Skin of body (tissue), 2 donors: ENCODE data around the gene PTN. TPM values are rescaled to one million over a fixed set of nuclear protein-coding genes. Genes with fewer than 3 reads are reported as not detected.

Experiments used
- DNase-seq: peaks from one replicate; lab custom pipeline; 2025; lab: John Stamatoyannopoulos, UW
- total RNA-seq: library from RNA; depleted of rRNA; stranded (reverse); fragments of >200 nt; gene quantifications from one replicate; pipeline ENCODE4 v1.2.3, GENCODE V29; 2014

The PTN gene
- total RNA-seq, result 20.8 TPM

GRCh38 chr7:137343281-137343841, at the start of gene PTN:
Gene PTN (minus strand): TSS chr7:137343733. CDS start chr7:137254973, 88,760 bp downstream.
- DNase-seq, result peak; percentile 11

- DNase-seq, result no peak
Measured at GRCh38 chr7:137390076-137390475, 46.5 kb upstream of the PTN start.

GRCh38 chr7:137388916-137389315, 45.4 kb upstream of the PTN start:
- DNase-seq, result no peak

GRCh38 chr7:137386966-137387365, 43.4 kb upstream of the PTN start:
- DNase-seq, result no peak

GRCh38 chr7:137381045-137381444, 37.5 kb upstream of the PTN start:
- DNase-seq, result no peak

GRCh38 chr7:137373507-137373906, 30.0 kb upstream of the PTN start:
- DNase-seq, result no peak

GRCh38 chr7:137371616-137372015, 28.1 kb upstream of the PTN start:
- no peak for DNase-seq

GRCh38 chr7:137366995-137367394, 23.5 kb upstream of the PTN start:
- DNase-seq, result no peak

GRCh38 chr7:137363683-137364082, 20.1 kb upstream of the PTN start:
- no peak for DNase-seq

GRCh38 chr7:137360087-137360679, 16.6 kb upstream of the PTN start:
- DNase-seq, result no peak

GRCh38 chr7:137354961-137355360, 11.4 kb upstream of the PTN start:
- DNase-seq, result no peak

GRCh38 chr7:137354396-137354795, 10.9 kb upstream of the PTN start:
- DNase-seq, result no peak

- DNase-seq, result no peak
Measured at GRCh38 chr7:137351941-137352340, 8.4 kb upstream of the PTN start.

- no peak for DNase-seq
Measured at GRCh38 chr7:137345799-137346449, 2.4 kb upstream of the PTN start.

GRCh38 chr7:137342828-137343261, 688 bp downstream of the PTN start:
- no peak for DNase-seq

- DNase-seq, result no peak
Measured at GRCh38 chr7:137342265-137342664, 1.3 kb downstream of the PTN start.

GRCh38 chr7:137337902-137338301, 5.6 kb downstream of the PTN start:
- DNase-seq, result no peak

GRCh38 chr7:137335814-137336213, 7.7 kb downstream of the PTN start:
- DNase-seq, result no peak

- DNase-seq, result no peak
Measured at GRCh38 chr7:137331378-137331777, 12.2 kb downstream of the PTN start.

- DNase-seq, result no peak
Measured at GRCh38 chr7:137329411-137329810, 14.1 kb downstream of the PTN start.

- DNase-seq, result no peak
Measured at GRCh38 chr7:137328373-137329120, 15.0 kb downstream of the PTN start.

GRCh38 chr7:137325927-137326326, 17.6 kb downstream of the PTN start:
- no peak for DNase-seq
